GM21737 (cell line): ENCODE results near the gene VDAC2.
"Not testable (repeated sequence)": the region's sequence is repeated elsewhere in the genome, so short reads cannot be mapped to it uniquely, and the experiment has no call there.

Experiments used
- ATAC-seq: cut with Tn5 transposase; IDR thresholded peaks from one replicate; pipeline ENCODE4 v1.9.1; 2021; ENCODE audit warnings: mild to moderate bottlenecking, moderate library complexity; ENCODE audit not compliant: unreplicated experiment

VDAC2 gene

GRCh38 chr10:75210282-75211006, at the start of gene VDAC2:
Gene VDAC2, plus strand, starts transcription at chr10:75210796. Its CDS starts 363 bp downstream, at chr10:75211159.
- ATAC-seq = peak; percentile 90

- ATAC-seq = peak; percentile 88
Measured at GRCh38 chr10:75165684-75166622, 44.6 kb upstream of the VDAC2 start.

GRCh38 chr10:75166623-75166972, 44.0 kb upstream of the VDAC2 start:
- peak; percentile 44 for ATAC-seq

- no peak for ATAC-seq
Measured at GRCh38 chr10:75168275-75168674, 42.3 kb upstream of the VDAC2 start.

- ATAC-seq = no peak
Measured at GRCh38 chr10:75170215-75170614, 40.4 kb upstream of the VDAC2 start.

- no peak for ATAC-seq
Measured at GRCh38 chr10:75175046-75175445, 35.5 kb upstream of the VDAC2 start.

- ATAC-seq = no peak
Measured at GRCh38 chr10:75176046-75176445, 34.5 kb upstream of the VDAC2 start.

- no peak for ATAC-seq
Measured at GRCh38 chr10:75176736-75177135, 33.9 kb upstream of the VDAC2 start.

GRCh38 chr10:75179657-75180177, 30.9 kb upstream of the VDAC2 start:
- no peak for ATAC-seq

GRCh38 chr10:75180592-75180991, 30.0 kb upstream of the VDAC2 start:
- ATAC-seq = no peak

- ATAC-seq = no peak
Measured at GRCh38 chr10:75181073-75181472, 29.5 kb upstream of the VDAC2 start.

GRCh38 chr10:75186310-75186709, 24.3 kb upstream of the VDAC2 start:
- no peak for ATAC-seq

- peak; percentile 81 for ATAC-seq
Measured at GRCh38 chr10:75187961-75188426, 22.6 kb upstream of the VDAC2 start.

GRCh38 chr10:75188522-75188921, 22.1 kb upstream of the VDAC2 start:
- ATAC-seq = not testable (repeated sequence)

GRCh38 chr10:75189266-75190096, 21.1 kb upstream of the VDAC2 start:
- ATAC-seq = no peak

GRCh38 chr10:75191821-75192568, 18.6 kb upstream of the VDAC2 start:
- ATAC-seq = no peak

- not testable (repeated sequence) for ATAC-seq
Measured at GRCh38 chr10:75194625-75195024, 16.0 kb upstream of the VDAC2 start.

GRCh38 chr10:75195035-75195763, 15.4 kb upstream of the VDAC2 start:
- ATAC-seq = no peak

- ATAC-seq = no peak
Measured at GRCh38 chr10:75197066-75197465, 13.5 kb upstream of the VDAC2 start.
